ENCODE data around the gene CA12.

CA12 gene

DNA sequence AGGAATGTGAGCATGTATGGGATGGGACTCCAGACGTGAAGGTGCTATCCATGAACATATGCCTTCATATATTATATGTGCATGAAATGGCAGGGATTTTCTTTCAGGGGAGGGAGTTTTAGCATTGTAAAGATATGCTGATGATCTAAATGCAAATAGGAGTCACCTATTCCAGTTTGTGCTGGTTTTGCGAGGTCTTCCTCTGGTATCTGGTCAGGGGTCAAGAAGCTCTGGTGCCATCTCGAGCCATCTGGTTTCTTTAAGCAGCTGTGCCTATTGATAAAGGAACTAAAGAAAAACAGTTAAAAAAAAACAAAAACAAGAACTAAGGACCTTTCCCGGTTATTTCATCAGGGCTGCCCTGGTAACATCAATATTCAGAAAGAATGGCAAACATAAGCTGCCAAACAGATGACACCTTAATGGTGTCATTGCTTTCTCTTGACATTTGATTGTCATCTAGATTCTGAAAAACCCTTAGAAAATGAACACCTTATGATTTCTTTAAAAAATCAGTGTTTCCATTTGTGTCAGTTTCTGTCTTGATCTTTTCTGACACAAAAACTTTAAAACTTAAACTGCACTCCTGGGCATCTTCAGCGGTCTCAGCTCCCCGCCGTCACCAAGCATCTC lies 81.6 kb downstream of the CA12 start:
- DNase-seq: no peak

DNA sequence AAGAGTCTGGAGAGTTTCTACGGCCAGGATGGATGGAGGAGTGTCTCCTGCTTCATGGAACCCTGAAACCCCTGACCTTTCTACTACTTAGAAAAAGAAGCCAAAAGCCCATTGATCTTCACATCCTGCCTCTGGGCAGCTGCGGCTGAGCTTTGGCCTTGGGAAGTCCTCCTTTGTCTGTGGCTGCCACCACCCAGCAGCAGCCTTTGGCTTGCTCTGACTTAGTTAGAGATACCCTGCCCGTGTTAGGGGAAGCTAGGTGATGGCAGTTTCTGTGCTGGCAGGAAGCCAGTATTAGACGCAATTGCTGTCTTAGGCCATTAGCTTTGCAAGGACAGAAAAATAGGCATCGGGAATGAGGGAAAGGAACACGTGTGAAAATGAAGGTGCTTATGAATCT lies 85.5 kb downstream of the CA12 start:
- no peak for DNase-seq

DNA sequence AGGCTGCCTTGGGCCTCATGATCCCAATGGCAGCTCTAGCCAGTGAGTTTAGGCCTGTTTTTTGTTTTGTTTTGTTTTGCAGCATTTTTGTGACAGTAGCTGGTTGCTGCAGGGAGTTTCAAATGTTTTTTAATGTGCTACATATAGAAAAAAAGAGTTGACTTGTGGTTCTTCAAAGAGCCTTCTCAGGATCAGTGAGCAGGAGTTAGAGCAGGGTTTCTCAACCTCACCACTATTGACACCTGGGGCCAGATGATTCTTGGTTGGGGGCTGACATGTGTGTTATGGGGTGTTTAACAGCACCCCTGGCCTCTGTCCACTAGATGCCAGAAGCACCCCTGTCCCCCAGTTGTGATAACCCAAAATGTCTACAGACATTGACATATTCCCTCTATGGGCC lies 86.3 kb downstream of the CA12 start:
- no peak for DNase-seq

DNA sequence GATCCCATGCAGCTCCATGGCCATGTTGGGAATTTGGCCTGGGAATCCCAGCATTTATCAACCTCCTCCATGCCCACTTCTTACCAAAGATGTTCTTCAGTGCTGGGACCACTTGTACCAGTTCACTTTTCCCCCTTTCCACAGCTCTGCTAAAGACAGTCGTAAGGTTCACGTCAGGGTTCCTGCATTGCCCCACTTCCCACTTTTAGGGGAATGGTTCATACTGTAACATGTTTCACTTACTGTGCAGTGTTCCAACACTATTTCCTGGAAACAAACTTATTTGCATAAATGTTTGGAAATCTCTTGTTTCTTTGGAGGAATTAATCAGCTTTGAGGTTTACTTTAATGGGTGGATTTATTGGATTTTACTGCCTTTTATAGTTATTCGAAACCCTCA lies 87.3 kb downstream of the CA12 start:
- no peak for DNase-seq

DNA sequence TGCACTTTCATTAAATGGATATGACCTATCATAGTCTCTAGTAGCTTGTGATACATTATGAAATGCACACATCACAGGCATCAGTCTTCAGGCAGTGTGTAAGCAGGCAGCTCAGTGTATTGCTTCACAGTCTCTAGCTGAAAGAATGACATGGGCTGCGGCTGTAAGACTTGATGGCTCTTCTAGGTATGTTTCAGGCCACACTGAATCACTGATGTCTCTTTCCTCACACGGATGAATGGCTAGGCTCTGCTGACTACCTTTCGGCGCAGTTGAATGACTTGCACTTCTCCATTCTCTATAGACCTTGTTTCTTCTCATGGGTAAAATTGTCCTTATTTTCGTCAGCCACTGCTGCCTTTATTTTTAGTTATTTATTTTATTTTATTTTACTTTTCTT lies 88.9 kb downstream of the CA12 start:
- no peak for DNase-seq

DNA sequence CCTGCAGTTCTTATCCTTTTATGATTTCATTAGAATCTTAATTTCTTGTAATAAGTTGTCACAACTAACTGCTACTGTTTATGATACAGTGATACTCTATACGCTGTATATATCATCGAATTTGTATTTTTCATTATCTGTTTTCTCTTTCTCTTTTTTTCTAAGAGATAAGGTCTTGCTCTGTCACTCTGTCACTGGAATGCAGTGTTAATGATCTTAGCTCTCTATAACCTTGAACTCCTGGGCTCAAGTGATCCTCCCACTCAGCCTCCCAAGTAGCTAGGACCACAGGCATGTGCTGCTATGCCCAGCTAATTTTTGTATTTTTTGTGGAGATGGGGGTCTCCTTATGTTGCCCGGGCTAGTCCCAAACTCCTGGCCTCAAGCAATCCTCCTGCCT lies 89.4 kb downstream of the CA12 start:
- DNase-seq: no peak

DNA sequence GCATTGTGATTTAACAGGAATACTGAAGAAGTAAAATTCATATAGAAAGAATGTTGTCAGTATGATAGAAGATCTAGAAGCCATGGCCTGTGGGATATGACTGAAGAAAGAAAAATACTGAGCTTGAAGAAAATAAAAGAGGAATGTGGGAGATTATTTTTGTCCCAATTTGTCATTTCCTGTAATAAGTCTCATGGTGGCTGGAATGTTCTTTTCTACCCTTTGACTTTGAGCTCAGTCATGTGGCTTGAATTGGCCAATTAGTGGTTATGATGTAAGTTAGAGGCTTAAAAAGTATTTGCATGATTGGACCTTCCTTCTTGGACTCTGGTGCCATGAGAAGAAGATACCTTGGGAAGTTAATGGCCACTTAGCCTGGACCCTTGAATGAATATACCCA lies 90.1 kb downstream of the CA12 start:
- no peak for DNase-seq

DNA sequence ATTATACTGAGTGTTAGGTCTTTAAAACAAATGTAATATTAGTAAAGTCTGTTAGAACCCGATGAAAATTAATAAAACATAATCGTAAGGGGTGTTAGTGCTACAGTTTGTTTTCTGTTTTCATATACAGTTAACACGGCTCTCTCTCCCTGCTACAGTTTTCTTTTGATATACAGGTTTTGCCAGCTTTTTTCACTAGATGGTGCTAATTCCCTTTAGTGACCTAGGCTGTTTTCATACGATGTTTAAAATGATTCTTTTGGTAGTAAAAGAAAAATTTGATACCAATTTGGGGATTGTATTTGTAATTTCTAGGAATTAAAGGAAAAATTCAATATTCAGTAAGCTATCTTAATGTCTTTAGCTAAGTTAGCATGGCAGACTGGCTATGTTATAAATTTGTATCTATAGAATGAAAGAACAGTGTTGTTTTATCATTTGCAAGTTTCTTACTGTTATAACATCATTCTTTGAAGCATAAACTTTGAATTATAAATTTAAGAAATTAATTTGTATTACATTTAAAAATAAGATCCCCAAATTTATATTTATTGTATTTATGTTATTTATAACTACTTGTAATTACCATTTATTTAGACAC lies 92.8 kb downstream of the CA12 start:
- DNase-seq: no peak

DNA sequence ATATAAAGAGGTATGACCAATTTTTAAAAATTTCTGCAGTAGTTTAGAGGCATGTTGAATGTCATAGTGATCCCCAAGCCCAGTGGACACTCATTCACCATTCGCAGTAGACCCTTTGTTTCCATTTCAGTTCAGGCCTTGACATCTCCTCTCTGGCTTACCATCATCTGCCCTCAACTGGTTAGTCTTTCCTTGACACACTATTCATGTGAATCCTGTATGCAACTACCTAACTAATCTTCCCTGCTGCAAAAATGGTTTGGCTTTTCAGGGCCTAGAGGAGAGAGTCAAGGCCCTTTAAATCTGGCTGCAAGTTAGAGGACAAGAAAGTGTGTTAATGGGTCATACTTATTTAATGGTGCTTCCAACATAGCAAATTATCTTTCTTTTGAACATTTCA lies 93.3 kb downstream of the CA12 start:
- no peak for DNase-seq

DNA sequence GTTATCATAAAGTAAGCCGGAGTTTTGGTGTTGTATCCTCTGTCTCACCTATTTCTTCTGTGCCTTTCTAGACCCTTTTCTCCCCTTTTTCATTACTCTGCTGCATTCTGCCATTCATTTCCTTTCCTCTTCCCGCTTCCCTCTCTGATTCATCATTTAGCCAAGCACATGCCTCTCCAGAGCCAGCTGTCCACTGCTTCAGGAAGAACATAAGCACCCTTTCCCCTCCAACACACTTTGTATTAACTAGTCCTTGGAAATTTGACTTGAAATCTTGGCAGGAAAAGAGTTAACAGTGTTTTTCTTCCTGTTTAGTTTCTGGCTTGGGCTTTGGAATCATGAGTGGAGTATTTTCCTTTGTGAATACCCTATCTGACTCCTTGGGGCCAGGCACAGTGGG lies 94.5 kb downstream of the CA12 start:
- DNase-seq: no peak

DNA sequence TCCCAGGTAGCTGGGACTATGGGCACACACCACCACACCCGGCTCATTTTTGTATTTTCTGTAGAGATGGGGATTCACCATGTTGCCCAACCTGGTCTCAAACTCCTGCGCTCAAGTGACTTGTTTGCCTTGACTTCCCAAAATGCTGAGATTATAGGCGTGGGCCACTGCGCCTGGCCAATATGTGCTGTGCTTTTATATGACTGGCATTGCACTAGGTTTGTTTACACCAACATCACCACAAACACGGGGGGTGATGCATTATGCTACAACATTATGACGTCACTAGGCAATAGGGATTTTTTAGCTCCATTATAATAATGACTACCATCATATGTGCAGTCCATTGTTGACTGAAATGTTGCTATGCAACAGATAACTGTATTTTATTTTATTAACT lies 97.3 kb downstream of the CA12 start:
- DNase-seq: no peak

DNA sequence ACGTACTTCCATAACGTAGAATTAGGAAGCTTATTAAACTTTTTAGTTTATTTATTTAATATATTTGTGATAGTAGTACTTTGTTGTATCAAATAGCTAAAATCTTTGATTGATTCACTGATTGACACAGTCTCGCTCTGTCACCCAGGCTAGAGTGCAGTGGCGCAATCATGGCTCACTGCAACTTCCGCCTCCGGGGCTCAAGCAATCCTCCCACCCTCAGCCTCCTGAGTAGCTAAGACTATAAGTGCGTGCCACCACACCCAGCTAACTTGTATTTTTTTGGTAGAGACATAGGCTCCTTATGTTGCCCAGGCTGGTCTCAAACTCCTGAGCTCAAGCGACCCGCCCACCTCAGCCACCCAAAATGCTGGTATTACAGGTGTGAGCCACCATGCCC lies 98.5 kb downstream of the CA12 start:
- no peak for DNase-seq

DNA sequence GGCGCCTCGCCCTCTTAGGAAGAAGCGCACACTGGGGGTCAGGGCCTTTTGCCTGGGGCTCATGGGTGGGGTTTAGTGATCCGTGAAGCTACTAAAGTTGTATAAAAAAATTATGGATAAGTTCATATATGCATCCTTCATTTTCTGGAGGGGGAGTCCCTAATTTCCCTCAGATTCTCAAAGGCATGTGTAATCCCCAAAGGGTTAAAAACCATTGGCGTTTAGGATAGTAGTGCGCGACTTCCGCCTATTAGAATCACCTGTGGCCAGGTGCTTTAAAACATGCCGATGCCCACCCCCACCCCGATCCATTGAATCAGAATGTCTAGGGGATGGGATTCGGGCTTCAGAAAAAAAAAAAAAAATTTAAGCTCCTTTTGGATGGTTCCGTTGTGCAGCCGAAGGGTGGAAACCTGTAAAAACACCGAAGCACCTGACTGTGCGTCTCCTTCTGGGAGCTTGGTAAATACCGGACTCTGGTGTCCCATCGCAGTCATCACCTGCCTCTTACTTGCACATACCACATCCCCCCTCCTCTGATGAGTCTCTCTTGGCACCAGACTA lies 103.7 kb downstream of the CA12 start:
- DNase-seq: no peak

DNA sequence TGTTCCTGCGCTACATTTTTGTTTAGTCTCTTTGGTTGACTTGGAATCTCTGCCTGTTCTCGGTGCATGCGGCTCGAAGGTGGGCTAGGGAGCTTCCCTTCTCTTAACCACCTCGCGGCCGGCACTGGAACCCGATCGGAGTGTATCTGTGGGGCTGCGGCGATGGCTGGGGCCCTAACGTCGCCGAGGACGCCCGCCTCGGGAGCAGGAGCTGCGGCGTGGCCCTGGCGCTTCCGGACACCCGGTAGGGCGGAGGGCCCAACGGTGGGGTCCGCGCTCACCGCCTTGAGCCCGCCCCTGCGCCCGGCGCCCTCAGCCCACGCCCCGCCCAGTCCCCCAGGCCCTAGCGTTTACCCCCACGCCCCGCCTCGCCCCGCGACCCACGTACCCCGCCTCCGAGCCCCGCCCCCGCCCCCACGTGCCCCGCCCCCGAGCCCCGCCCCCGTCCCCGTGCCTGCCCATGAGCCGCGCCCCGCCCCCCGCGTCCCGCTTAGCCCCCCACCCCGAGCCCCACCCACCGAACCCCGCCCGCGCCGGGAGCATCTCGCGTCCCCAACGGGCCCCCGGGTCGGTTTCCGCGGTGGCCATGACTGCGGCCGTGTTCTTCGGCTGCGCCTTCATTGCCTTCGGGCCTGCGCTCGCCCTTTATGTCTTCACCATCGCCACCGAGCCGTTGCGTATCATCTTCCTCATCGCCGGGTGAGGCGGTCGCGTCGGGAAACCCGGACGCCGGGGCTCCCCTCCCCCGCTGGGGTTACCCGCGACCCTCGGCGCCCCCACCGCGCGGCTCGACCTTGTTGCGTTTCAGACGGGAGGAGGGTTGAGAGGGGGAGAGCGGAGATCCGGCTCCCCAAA lies 104.4 kb downstream of the CA12 start, which contains the start of gene APH1B:
TSS of gene APH1B (plus strand) at position 568 of the 855 bp plus-strand sequence. CDS start at position 587, 19 bp downstream.
- DNase-seq: peak; percentile 80

DNA sequence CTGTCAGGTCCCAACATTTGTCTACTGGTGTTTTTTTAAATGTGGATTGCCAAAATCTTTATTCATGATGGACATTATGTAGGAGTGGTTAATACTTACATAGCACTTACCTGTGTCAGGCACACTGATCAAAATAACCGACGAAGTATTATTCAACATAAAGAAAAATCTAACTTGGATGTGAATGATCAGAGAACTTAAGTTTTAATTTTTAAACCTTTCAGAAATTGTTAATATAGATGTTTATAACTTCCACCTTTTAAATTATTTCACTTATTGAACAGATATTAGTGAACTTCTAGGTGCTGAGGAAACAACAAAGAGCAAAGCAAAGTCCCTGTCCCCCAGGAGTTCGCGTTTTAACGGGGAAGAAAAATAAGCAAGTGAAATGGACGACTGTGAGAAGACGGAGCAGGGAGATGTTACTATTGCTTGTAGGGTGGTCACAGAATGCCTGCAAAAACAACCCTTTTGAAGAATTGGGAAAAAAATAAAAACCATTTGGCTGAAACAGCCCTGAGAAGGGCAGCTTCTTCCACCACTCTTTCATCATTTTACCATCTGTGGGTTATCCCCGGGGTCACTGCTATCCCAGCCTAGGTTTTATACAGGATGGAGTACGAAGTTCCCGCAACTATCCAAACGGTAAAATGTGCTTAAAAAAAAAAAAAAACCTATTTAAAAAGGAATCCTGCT lies 105.2 kb downstream of the CA12 start:
- no peak for DNase-seq

DNA sequence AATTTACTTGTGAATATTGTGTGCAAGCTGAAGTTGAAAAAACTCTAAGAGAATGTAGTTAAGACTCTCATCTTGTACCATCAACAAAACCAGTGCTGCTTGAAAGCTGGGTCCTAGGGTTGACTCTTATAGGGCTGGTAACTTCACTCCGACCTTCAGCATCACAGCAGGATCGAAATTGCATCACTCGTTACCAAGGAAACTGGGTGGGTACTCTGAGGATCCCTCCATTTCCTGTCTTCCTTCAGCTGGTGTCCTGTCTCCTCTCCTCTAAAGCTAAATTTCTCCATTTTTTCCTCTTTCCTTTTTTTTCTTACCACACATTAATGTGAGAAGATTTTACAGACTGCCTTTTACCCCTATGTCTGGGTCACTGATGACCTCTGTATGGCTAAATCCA lies 107.2 kb downstream of the CA12 start:
- no peak for DNase-seq
